ENCODE results near the gene UBE2D3.
"Not testable (repeated sequence)": the region's sequence is repeated elsewhere in the genome, so short reads cannot be mapped to it uniquely, and the experiment has no call there.

Gene UBE2D3

GRCh38 chr4:102829803-102830202 lies 2.5 kb upstream of the UBE2D3 start:
- no peak for DNase-seq

DNA sequence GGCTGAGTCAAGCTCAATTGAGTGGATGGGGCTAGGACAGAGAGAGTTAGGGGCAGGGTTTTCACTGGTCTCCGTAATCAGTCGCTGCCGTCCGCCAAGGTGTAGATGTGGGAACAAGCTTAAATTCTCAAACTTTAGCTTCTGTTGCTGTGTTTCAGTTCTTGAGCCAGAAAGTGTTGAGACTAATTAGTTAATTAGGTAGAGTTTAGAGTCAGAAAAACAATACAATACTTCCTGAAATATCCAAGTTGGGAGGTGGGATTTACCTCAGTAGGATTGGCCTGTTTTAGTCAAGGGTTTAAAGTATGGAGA lies 1.1 kb upstream of the UBE2D3 start:
- no peak for DNase-seq

GRCh38 chr4:102827674-102828496 lies 534 bp upstream of the UBE2D3 start:
- DNase-seq = peak; percentile 98

DNA sequence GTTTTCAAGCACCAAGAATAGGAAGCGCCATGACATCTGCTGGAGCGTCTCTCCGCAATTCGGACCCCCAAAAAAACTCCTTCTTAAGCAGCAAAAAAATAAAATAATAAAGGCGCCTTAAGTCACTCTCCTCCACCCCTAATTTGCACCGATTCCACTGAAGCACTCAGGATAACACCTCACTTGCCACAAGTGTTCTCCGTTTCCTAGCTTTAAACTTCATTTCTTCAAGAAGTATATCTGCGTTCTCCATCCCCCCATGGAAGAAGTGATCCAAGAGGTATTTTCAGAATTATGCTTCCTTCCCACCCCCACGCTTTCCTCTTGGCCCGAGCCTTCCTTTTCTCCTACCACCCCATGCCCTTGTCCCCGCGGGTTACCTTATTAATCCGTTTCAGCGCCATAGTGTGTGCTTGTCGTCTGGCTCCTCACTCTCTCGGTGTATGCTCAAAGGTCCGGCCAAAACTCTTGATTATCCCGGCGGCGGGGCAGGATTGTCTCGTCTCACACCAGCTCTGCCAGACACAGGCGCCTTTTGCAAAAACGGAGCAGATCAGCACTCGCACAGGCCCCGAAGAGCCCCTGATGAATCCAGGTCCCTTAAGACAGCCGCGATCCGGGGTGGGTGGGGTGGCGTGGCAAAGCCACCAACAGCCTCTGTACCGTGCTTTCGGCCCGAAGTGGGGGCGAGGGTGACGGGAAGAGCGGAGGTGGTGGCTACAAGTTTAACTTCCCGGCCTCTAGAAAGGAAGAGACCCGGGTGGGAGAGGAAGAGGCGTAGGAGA lies 1.1 kb downstream of the UBE2D3 start:
- no peak for DNase-seq

DNA sequence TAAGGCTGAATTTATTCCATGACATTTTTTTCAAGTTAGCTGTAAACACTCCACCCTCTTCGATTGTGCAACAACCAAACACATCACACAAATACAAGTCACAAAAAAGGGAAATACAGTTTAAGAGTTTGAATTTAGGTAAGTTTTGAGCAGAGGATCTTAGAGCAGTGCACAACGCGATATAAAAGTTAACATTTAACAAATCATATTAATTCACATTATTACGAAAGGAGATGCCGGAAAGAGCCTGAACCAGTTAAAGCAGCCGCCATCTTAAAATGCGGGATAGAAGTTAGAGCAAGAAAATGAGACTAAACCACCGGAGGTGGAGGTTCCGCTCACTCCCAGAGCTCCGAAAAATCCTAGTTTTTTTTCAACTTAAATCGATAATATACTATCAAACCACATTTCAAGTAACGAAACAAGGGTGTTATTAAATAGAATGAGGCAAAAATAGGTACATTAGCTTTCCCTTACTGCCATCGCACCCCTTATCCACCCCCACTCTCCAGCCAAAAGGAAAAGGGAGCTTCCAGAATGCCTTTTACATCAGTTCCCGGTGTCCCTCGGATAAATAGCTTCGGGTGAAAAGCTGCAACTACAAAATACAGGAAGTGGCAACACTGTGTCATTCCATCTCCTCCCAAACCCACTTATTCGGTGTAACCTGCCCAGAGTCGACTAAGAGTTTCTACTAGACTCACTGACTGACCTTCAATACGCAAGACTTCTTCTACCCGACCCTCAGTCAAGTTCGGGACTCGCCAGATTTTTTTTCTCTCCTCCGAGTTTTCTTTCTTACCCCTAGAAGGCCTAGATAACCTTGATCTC lies 1.9 kb downstream of the UBE2D3 start:
- no peak for DNase-seq

- no peak for DNase-seq
These were observed 3.0 kb downstream of the UBE2D3 start for GRCh38 chr4:102824398-102824797.

DNA sequence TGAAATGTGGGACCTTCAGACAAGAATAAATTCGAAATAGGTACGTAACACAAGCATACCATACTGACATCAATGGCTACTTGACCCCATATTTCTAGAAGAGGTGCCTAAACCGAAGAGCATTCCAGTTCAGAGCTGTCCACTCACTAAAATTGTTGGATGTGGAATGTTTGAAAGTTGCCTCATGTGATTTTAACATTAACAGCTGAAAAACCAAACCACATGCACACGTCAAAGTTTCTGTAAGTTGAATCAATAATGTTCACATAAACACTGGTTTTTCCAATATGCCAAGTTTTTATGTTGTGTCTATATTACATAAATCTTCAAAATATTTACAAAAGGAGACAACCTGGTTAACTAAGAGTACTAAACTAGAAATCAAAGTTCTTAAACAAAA lies 3.5 kb downstream of the UBE2D3 start:
- no peak for DNase-seq

GRCh38 chr4:102823464-102823863 lies 3.9 kb downstream of the UBE2D3 start:
- DNase-seq = no peak

DNA sequence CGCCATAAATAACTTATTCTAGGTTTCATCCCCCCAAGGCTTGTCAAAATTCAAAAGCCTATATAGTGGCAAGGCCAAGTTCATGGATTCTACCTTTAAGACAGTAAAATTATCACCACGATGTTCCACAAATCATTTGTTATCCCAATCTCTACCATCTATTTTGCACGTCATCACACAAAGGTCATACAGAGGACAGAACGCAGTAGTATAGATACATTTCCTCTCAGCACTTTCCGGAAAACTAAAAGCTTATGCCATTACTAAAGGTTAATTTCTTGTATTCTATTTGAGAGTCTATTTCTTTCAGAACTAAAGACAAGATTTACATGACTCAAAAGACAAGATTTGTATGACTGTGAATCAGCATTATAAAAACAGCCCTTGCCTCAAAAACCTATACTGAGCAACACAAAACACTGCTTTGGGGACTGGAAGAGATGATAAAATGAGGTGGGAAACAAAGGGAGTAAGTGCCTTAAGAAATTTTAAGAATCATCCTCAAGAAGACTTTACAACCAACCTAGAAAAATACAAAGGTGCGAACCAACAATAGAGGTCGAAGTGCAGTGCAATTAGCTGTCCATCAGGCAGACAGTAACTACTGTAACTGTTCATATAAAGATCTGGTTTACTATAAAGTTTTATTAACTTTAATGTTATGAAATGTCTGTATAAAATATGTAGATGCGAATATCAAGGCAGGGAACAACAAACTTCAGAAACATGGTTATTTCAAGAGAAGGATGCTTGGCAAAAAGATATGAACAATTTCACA lies 7.6 kb downstream of the UBE2D3 start:
- no peak for DNase-seq

GRCh38 chr4:102819100-102819499 lies 8.3 kb downstream of the UBE2D3 start:
- DNase-seq = not testable (repeated sequence)

DNA sequence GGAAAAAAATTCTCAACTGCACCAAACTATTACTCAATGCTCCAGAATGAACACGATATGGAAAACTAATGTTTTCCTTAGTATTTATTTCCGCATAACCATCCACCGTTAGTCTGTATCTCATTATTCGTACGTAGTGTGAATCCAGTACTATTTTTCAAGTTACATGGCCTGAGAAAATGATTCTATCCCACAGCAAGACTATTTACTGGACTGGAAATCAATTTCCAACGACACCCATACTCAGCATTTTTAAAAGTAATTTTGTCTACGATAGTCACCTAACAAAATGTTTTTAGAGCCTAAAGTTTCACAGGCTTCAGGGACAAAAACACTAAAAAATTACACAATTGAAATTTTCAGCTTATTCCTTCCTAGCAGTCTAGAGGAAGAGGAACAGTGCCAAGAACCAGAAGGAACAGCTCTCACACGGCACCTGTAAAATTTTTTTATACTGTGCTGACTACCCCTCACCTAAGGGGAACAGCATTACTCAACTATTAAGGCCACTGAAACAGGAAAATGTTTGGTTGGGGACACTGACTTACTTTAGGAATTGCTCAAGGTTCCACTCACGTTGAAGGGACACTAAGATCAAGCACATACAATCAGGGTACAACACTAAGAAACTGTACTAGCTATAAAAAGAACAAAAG lies 9.6 kb downstream of the UBE2D3 start:
- no peak for DNase-seq

GRCh38 chr4:102817021-102817605 lies 10.2 kb downstream of the UBE2D3 start:
- DNase-seq = no peak

- DNase-seq = no peak
These were observed 11.4 kb downstream of the UBE2D3 start for GRCh38 chr4:102815981-102816380.

GRCh38 chr4:102809691-102810090 lies 17.7 kb downstream of the UBE2D3 start:
- no peak for DNase-seq

GRCh38 chr4:102809190-102809589 lies 18.2 kb downstream of the UBE2D3 start:
- no peak for DNase-seq

DNA sequence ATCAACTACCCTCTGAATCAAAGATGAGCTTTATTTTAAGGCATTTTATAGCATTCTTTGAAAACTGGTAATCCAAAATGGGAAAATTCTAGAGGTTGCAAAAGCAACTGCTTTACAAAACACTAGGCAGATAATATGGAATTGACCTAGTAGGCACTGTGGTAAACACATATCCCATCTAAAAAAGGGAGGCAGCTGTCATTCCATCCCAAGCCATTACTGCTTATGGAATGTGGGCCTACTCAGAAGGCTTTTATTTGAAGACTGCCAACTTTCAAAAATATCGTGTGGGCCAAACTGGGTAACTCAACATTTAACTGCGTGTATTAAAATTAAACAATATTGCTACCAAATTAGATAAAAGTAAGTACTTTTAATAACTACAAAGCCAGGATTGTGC lies 19.3 kb downstream of the UBE2D3 start:
- DNase-seq = no peak

- DNase-seq = no peak
These were observed 20.0 kb downstream of the UBE2D3 start for GRCh38 chr4:102807345-102807744.

DNA sequence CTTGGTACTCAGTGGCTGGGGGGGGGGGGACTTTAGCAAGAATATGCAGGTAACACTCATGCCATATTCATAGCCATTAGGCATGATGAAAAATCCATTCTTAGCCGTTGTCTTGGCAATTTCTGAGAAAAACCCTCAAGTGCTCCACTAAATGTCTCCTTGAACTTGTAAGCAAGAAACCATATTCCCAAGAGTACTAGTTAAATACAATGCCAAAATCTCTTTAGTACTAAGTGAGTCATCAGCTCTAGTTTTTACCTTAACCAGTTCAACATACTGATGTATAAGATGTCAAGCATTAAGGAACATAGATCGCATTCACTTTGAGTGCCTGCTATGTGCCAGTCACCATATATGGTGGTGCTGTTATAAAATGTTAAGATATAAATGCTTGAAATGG lies 27.5 kb downstream of the UBE2D3 start:
- DNase-seq = no peak

- no peak for DNase-seq
These were observed 32.4 kb downstream of the UBE2D3 start for GRCh38 chr4:102794999-102795398.

- no peak for DNase-seq
These were observed 34.9 kb downstream of the UBE2D3 start for GRCh38 chr4:102792361-102792936.

DNA sequence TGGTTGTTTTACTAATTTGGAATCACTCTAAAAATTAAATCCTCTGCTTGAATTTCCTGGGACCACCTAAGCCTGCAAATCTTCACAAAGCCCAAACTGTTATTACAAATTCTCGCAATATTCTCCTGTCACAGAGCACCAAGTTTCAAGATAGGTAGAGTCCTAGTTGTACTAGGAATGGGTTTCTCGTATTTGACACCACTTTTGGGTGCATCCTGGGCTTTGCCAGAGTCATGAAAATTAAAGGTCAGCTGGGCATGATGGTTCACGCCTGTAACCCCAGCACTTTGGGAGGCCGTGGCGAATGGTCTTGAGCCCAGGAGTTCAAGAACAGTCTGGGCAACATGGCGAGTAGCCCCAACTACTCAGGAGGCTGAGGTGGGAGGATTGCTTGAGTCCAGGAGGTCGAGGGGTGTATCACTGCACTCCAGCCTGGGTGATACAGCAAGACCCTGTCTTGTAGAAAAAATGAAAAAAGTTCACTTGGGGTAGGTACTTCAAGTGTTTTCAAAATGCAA lies 36.0 kb downstream of the UBE2D3 start:
- DNase-seq = no peak

Data from stimulated activated CD4-positive, alpha-beta T cell treated with anti-CD3 and anti-CD28 coated beads, Interleukin-4, amount 100 ng/mL, for 1 hour (primary cell).